HCT116 (cell line): Measurements from ENCODE around the gene EPGN. TPM values are rescaled to one million over a fixed set of nuclear protein-coding genes. Genes with fewer than 3 reads are reported as not detected.

Experiments used
- ATAC-seq: fragments of 200-7000 bp; cut with Tn5 transposase; 2 replicates; pipeline ENCODE4 v1.9.1; 2020; ENCODE audit warnings: mild to moderate bottlenecking, moderate library complexity
- BruUV-seq: library from RNA; stranded (reverse); fragments of 400-500 nt; replicated peaks from 2 replicates; lab custom pipeline; 2021; lab: Mats Ljungman, UMichigan
- CTCF ChIA-PET: fragments of 300-600 bp; sonication (Branson Sonifier 250); formaldehyde crosslinking; loops from one replicate; lab custom pipeline; 2021; ENCODE audit warnings: antibody characterized with exemption; lab: Charles Lee
- POLR2A ChIA-PET: fragments of 300-600, 350-600 bp; sonication (Branson Sonifier 250); formaldehyde crosslinking; loops from one replicate; lab custom pipeline; 2021; ENCODE audit warnings: antibody characterized with exemption; lab: Charles Lee
- RAD21 ChIA-PET, 2 experiments: fragments of 300-600 bp; sonication (Branson Sonifier 250); formaldehyde crosslinking; loops; one replicate each; lab custom pipeline; 2023; ENCODE audit warnings: low total read pairs in 2 of 2; ENCODE audit not compliant: uncharacterized antibody in 2 of 2, unreplicated experiment in 2 of 2, low non-redundant PET in 1 of 2; lab: Charles Lee
- DNase-seq: peaks from one replicate; pipeline ENCODE4 v3.0.0-alpha.2; 2010; ENCODE audit warnings: low read depth, low spot score
- H2AFZ ChIP-seq: fragments of 200-600 bp; shearing (Covaris generic), sonication (generic); 2 replicates; pipeline ENCODE4 v1.6.1; 2017; ENCODE audit warnings: low read depth, mixed run types, mixed read lengths, antibody characterized with exemption, low read length; ENCODE audit not compliant: poor library complexity, severe bottlenecking
- H3K27ac ChIP-seq: 2 replicates; pipeline ENCODE4 v1.5.1; 2012; ENCODE audit warnings: low read depth, low read length
- H3K27me3 ChIP-seq: fragments of 200-600 bp; sonication (generic); 2 replicates; pipeline ENCODE4 v1.6.1; 2016; ENCODE audit warnings: mixed run types, low read length, mixed read lengths; ENCODE audit not compliant: insufficient read depth
- H3K36me3 ChIP-seq, 2 experiments: fragments of 200-500 bp in 1 of 2; fragments of 200-600 bp in 1 of 2; sonication (Bioruptor generic) in 1 of 2; sonication (generic) in 1 of 2; 2 replicates each; pipeline versions ENCODE4 v1.5.1 to v1.6.1; 2014 to 2016; ENCODE audit warnings: low read length in 2 of 2, inconsistent platforms in 1 of 2, mixed read lengths in 1 of 2, mixed run types in 1 of 2; ENCODE audit not compliant: insufficient read depth in 2 of 2, control insufficient read depth in 1 of 2
- H3K4me1 ChIP-seq, 2 experiments: fragments of 200-600 bp in 1 of 2; sonication (generic) in 1 of 2; 2 replicates each; pipeline versions ENCODE4 v1.5.1 to v1.6.1; 2012 to 2017; ENCODE audit warnings: low read length in 2 of 2, inconsistent platforms in 1 of 2, mild to moderate bottlenecking in 1 of 2, mixed read lengths in 1 of 2, mixed run types in 1 of 2, moderate library complexity in 1 of 2; ENCODE audit not compliant: insufficient read depth in 2 of 2, control insufficient read depth in 1 of 2
- H3K4me2 ChIP-seq: fragments of 200-600 bp; sonication (generic); 2 replicates; pipeline ENCODE4 v1.6.1; 2017; ENCODE audit warnings: mixed run types, low read length, mixed read lengths
- H3K4me3 ChIP-seq, 2 experiments: fragments of 200-600 bp in 1 of 2; sonication (generic) in 1 of 2; replicated peaks in 1 of 2; 2 replicates each; pipeline ENCODE4 v1.5.1; 2011 to 2016; ENCODE audit warnings: low read length in 2 of 2, control low read depth in 1 of 2, low read depth in 1 of 2, mild to moderate bottlenecking in 1 of 2, mixed read lengths in 1 of 2, mixed run types in 1 of 2
- H3K79me2 ChIP-seq: fragments of 200-600 bp; sonication (generic); 2 replicates; pipeline ENCODE4 v1.6.1; 2017; ENCODE audit warnings: mild to moderate bottlenecking, mixed run types, low read length, moderate library complexity, mixed read lengths; ENCODE audit not compliant: insufficient read depth
- H3K9ac ChIP-seq: fragments of 200-600 bp; sonication (generic); 2 replicates; pipeline ENCODE4 v1.6.1; 2016; ENCODE audit warnings: low read length, mixed read lengths
- H3K9me2 ChIP-seq: fragments of 200-600 bp; sonication (generic), shearing (Covaris generic); 2 replicates; pipeline ENCODE4 v1.6.1; 2017; ENCODE audit warnings: mixed run types, mild to moderate bottlenecking, moderate library complexity; ENCODE audit not compliant: insufficient read depth
- H3K9me3 ChIP-seq, 2 experiments: fragments of 200-500 bp in 1 of 2; fragments of 200-600 bp in 1 of 2; sonication (Bioruptor generic) in 1 of 2; sonication (generic) in 1 of 2; 2 replicates each; pipeline ENCODE4 v1.6.1; 2014 to 2017; ENCODE audit warnings: low read length in 2 of 2, mixed read lengths in 2 of 2, inconsistent platforms in 1 of 2, low read depth in 1 of 2, mild to moderate bottlenecking in 1 of 2, mixed run types in 1 of 2, moderate library complexity in 1 of 2; ENCODE audit not compliant: control insufficient read depth in 1 of 2, insufficient read depth in 1 of 2
- H4K20me1 ChIP-seq: fragments of 200-600 bp; sonication (generic), shearing (Covaris generic); 2 replicates; pipeline ENCODE4 v1.6.1; 2017; ENCODE audit warnings: mixed run types, mild to moderate bottlenecking, moderate library complexity; ENCODE audit not compliant: insufficient read depth
- CEBPB ChIP-seq: IDR thresholded peaks from 2 replicates; pipeline ENCODE4 v1.6.1; 2012; ENCODE audit warnings: low read depth
- MAX ChIP-seq: IDR thresholded peaks from 2 replicates; pipeline ENCODE4 v1.6.1; 2012
- POLR2AphosphoS5 ChIP-seq: IDR thresholded peaks from 2 replicates; pipeline ENCODE4 v1.6.1; 2011; ENCODE audit warnings: mild to moderate bottlenecking, low read depth, low read length, moderate library complexity
- RAD21 ChIP-seq: IDR thresholded peaks from 2 replicates; pipeline ENCODE4 v1.6.1; 2012; ENCODE audit warnings: low read depth, mild to moderate bottlenecking
- REST ChIP-seq: IDR thresholded peaks from 2 replicates; pipeline ENCODE4 v1.6.1; 2012; ENCODE audit warnings: low read depth
- SIN3A ChIP-seq: IDR thresholded peaks from 2 replicates; pipeline ENCODE4 v1.6.1; 2012; ENCODE audit warnings: low read depth
- TCF7L2 ChIP-seq: IDR thresholded peaks from 2 replicates; pipeline ENCODE4 v1.7.0; 2011; ENCODE audit warnings: borderline replicate concordance, inconsistent platforms; ENCODE audit not compliant: insufficient read depth, insufficient read length; ENCODE audit errors: extremely low read depth
- intact Hi-C: fragments of 100-400 bp; cut with micrococcal nuclease; formaldehyde crosslinking; loops from 2 replicates; pipeline ENCODE4 v1.10.0; 2022
- total RNA-seq: library from RNA; stranded (reverse); gene quantifications from one replicate; pipeline ENCODE4 v1.2.1, GENCODE V29; 2021; ENCODE audit not compliant: unreplicated experiment

The EPGN gene
- total RNA-seq, 1 experiment from 2014 or later = 1.5 TPM

DNA sequence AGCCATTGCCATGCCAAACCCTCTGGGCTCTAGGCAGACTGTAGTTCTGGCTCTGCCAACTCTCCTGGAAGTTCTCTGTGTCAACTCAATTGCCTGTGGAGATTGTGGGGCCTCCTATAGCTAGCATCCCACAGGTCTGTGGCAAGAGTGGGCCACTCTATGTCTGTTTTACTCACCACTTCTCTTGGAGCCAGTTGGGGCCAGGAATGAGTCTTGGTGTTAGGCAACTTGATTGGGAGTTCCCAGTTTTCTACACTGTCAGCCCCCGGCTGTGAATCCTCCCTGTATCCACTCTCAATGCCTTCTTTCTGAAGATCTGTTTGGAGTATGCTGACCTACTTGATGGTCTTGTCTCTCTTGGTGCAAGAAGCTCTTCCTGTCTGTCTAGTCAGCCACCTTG is 48.2 kb upstream of the EPGN start:
- no peaks in the 10 kb centered on the region for H3K9me3 ChIP-seq
- ATAC-seq (no peak), DNase-seq (no peak)
- intact Hi-C loops = no loop called here
- no peak overlapping the region for H3K4me2 ChIP-seq
- peaks cover 2 to 6% of the 10 kb centered on the region in 2 experiments; a peak in 1 of 4 replicates for H3K4me1 ChIP-seq
- no peak for TF ChIP-seq TCF7L2
- no peak for TF ChIP-seq SIN3A
- no peak for TF ChIP-seq CEBPB
- no peak for TF ChIP-seq RAD21
- TF ChIP-seq REST = no peak
- no peak for TF ChIP-seq POLR2AphosphoS5
- no peak for TF ChIP-seq MAX
- RAD21 ChIA-PET = no interaction called here
- H4K20me1 ChIP-seq = no peaks in the 10 kb centered on the region
- no peaks in the 10 kb centered on the region for H3K9me2 ChIP-seq
- H3K9ac ChIP-seq = no peak overlapping the region
- H2AFZ ChIP-seq = no peak overlapping the region
- H3K79me2 ChIP-seq = no peaks in the 10 kb centered on the region
- no TSS peak for BruUV-seq
- CTCF ChIA-PET = no interaction called here
- H3K27me3 ChIP-seq = no peaks in the 10 kb centered on the region
- no peak overlapping the region for H3K27ac ChIP-seq
- no peak overlapping the region for H3K4me3 ChIP-seq
- POLR2A ChIA-PET = no interaction called here
- no peaks in the 10 kb centered on the region for H3K36me3 ChIP-seq
